NCI-H146 treated with DMSO at 0.1 percent for 48 hours (cell line): Measurements from ENCODE around the gene ETFA.
A peak's percentile ranks its signal among the peaks of the same experiment; 100 is the strongest.

ENCODE experiments used
- DNase-seq: peaks from one replicate; lab custom pipeline; 2025; ENCODE audit not compliant: unreplicated experiment; lab: John Stamatoyannopoulos, UW

ETFA gene

DNA sequence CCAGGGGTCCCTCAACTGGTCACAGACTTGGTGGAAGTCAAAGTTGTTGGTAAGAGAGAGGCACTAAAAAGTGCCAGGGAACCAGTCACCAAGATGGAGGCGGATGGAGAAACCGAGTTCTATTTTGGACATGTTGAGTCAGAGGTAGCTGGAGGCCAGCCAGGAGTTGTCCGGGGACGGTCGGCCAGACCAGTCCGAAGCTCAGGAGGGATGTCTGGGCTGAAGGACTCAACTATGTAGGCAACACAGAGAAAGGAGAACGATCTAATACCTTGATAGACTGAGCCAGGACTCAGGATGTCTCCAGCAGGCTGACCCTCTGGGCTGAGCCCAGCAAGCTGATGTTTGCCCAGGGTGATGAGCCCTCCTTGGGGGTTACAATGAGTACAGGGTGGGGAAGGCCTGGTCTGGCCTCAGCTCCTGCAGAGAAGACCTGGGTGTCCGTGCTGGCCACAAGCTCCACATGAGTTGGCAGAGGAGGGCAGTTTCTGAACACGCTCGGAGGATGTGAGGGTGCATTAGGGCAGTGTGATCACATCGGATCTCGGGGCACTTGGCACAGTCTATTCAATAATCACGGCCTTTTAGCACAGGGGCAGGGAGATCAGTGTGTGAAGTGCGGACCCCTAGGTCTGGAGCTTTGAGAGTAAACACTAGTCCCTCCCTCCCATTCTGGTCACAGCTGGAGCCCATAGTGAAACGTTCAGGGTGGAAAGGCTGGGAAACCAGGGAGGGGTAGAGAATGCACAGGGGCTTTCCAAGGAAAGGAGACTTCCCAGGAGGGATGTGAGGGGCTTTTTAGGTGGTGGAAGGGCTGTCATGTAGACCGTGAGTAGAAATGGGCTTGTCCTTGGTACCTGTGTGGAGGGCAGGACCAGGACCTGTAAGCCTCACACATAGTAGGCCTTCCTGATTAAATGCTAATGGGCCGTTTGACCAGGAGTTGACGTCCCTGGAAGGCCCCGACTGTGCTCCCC, 111.9 kb downstream of the ETFA start:
- DNase-seq: no peak

DNA sequence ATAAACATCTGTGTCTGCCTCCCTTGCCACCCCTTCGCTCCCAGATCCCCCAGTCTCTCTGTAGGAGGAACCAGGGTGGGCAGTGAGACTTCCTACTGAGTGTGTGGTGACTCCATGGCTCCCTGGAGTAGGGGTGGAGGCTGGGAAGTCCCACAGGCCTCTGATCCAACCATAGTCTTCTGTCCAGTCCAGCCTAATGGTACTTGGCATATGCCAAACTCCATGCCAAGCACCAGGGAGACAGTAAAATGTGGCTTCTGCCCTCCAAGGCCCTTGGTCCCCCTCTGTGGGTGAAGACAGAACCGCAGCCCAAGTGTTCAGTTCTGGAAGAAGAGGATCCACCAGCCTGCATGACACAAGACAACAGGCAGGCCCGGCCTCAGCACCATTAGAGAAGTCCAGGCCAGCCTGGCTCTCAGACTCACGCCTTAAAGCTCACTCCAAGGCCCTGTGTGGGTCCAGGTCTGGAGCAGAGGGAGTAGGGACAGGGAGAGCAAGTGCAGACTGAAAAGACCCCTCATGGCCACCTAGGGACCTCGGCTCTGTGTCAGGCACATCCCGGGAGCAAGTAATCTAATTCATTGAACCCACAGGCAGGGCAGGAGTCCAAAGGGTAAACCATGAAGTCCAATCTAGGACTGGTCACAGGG, 112.7 kb downstream of the ETFA start:
- DNase-seq: no peak

DNA sequence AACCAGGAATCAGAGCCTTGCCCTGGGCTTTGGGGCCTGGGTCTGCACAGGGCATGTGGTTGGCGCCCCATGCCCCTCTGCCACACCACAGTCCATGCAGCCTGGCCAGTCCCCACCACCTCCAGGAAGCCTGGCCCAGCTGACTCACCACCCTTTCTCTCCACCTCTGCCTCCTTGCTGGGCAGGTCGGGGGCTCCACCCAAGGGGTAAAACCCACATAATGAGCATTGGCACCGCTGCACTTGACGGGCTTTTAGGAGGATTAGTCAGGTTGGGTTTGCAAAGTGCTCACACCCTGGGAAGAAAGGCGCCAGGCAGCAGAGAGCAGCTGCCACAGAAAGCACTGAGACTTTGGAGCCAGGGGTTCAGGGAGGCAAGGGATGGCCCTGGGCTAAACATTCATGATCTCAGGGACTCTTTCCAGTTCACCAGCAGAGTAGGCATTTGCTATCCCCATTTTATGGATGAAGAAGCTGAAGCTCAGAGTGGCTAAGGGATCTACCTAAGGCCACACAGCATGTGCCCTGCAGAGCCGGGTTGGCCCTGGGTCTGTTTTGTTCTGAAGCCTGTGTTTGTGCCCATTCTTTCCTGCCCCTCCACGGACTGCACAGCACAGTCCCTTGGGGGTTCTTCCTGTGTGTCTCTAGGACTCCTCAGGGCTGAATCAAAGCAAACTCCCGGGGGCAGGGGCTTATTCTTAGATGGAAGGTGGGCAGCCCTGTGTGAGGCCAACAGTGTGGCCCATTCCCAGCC, 113.4 kb downstream of the ETFA start:
- DNase-seq: no peak

- no peak for DNase-seq
Observed at GRCh38 chr15:76196269-76197231, 114.7 kb downstream of the ETFA start.

GRCh38 chr15:76195506-76196268, 115.6 kb downstream of the ETFA start:
- DNase-seq: no peak

DNA sequence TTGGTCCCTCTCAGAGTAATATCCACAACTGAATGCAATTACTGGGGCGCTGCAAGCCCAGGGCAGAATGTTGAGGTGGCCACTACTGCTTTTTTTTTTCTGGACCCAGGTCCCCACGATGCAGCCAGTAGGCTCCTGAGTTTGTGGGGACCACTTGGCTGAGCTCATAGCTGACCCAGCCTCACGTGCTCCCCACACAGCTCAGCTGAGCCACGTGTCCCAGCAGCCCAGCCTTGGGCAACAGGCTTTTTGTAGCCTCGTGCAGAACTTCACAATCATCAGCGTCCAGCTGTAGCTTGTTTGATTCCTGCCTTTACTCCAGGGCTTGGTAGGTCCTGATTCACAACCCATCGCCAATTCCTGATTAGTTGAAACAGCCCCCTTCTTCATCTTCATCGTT, 117.3 kb downstream of the ETFA start:
- DNase-seq: no peak

DNA sequence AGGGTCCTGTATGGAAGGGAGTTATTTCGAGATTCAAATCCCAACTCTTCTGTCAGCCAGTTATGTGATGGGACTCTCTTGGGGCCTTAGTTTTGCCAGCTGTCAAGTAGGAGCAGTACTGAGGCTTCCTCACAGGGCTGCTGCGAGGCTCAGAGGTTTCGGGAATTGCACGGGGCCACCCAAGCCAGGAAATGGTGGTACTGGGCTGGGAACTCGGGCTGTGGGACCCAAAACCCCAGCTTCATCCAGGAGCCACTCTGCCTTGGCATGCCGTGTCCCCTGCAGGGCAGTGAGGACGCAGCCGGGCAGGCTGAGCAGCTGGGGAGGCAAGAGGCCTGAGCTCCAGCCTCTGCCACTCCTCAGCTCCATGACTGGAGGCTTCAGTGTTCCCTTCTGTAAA, 118.6 kb downstream of the ETFA start:
- no peak for DNase-seq

GRCh38 chr15:76191539-76192244, 119.6 kb downstream of the ETFA start:
- no peak for DNase-seq

- peak; percentile 37 for DNase-seq
Observed at GRCh38 chr15:76190751-76191538, 120.3 kb downstream of the ETFA start.

GRCh38 chr15:76190070-76190564, 121.2 kb downstream of the ETFA start:
- DNase-seq: no peak

- no peak for DNase-seq
Observed at GRCh38 chr15:76189106-76189505, 122.2 kb downstream of the ETFA start.

DNA sequence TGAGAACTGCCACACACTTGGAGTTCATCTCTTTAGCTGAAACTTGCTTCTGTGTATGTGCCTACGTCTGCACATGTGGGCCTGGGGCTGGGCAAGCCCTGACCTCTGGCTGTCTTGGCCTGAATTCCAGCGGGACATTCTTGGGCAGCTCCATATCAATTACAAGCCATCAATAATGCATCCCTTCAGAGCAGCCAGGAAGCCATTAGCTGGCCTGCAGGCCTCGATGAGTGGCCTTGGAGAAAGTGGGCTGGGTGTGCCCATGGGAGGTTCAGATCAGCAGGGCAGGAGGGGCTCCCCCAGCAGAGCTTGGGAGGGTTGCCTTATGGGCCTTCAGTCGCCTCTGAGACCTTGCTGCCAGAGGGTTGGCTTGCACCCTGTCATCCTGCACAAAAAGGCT, 124.1 kb downstream of the ETFA start:
- DNase-seq: no peak

DNA sequence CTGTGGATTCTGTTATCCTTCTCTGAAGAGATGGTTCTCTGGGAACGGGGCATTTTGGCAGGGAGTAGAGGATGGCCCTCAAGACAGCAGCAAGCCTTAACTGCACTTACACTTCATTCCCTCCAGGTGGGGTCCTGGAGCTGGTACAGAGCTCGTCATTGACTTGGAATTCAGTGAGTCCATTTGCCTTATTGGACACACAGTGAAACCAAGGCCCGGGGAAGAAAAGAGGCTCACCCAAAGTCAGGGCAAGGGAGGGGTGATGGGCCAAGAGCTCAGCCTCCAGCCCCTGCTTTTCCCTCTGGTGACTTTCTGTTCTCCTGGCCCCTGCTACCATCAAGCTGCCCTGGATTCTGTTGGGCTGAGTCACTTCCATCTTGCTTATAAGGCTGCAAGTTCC, 125.6 kb downstream of the ETFA start:
- DNase-seq: no peak

DNA sequence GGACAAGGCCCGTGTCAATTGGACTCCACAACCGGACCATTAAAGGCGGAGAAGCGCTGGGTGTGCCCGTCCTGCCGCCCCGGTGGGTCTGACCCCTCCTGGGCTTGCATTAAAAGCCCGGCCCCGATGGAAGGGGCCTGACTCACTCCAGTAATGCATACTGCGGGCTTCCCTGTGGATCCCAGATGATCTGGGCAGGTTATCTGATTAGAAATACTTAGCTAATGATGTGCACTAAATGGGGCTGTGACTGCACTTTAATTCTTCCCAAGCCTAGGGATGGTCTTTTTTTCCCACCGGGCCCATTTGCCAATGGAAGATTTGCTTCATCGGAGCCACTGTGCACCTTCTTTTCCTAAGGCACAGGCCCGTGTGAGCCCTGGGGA, 126.6 kb downstream of the ETFA start:
- DNase-seq: no peak

DNA sequence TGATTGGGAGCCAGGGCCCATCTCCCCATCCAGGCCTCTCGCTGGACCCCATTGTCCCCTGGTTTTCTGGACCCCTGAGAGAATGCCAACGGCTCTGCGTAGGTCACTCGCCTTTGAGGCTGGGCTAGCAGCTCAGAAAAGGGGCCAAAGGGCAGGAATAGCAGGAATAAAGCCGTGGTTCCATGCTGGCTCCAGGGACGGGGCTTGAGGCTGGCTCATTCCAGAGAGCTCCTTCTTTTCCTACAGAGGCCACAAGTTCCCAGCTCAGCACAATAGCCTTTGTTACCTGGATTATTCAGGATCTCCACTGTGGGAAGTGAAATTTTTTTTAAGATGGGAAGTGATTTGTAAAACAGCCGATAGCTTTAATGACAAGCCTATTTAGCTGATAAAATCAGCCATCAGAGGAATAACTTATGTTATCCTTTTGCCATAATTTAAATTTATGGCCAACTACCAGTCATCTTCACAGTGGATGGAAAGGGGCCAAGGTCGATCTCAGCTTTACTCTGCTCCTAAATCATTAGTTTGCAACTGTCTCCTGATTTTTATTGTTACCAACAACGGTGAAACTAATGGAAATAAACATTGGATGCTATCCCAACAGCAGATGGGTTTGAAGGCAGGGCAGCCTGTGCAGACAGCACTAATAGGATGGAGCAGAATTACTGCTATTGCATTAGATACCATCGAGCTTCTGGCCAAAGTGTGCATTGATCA, 127.2 kb downstream of the ETFA start:
- DNase-seq: no peak

DNA sequence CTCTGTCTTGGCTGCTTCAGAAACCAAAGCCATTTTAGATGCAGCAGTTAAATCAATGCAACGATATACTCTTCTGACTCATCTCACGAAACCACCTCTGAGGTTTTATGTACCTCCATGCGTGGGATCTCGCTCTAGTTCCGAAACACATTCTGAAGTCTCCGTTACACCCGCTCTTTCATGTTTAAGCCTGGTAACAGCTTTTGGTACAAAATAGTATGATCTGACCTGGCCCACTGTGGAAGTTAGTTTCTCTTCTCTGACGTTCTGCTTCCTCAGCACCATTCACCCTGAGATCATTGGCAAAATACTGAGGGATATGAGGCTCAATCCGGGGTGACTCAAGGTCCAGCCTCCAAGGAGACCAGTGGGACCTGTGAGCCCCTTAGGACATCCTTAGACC, 129.6 kb downstream of the ETFA start:
- DNase-seq: no peak

DNA sequence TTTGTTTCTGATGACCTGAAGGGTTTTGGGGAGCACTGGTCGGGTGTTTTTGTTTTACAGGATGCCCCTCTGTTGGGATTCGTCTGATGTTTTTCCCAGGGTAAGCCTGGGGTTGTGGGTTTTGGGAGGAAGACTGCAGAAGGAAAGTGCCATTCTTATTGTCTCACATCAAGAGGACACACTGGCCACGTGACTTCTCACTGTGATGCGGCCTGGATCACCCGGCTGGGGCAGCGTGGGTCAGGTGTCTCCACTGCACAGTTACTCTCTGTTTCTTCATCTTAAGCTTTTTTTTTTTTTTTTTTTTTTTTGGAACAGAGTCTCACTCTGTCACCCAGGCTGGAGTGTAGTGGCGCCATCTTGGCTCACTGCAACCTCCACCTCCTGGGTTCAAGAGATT, 130.9 kb downstream of the ETFA start:
- no peak for DNase-seq

GRCh38 chr15:76179023-76179422, 132.2 kb downstream of the ETFA start:
- no peak for DNase-seq
